Smooth muscle cell (in vitro differentiated cells): ENCODE results near the gene GAPVD1. TPM values are rescaled to one million over a fixed set of nuclear protein-coding genes. Genes with fewer than 3 reads are reported as not detected.

Experiments
- DNase-seq: peaks from one replicate; lab custom pipeline; 2025; ENCODE audit not compliant: unreplicated experiment; lab: John Stamatoyannopoulos, UW
- H2AFZ ChIP-seq: fragments of 200-600 bp; sonication (generic); 2 replicates; pipeline ENCODE4 v1.6.0; 2016; ENCODE audit warnings: antibody characterized with exemption, low read depth, mild to moderate bottlenecking
- H3F3A ChIP-seq: fragments of 200-600 bp; sonication (generic); 2 replicates; pipeline ENCODE4 v1.6.0; 2017; ENCODE audit warnings: antibody characterized with exemption, low read depth
- H3K27ac ChIP-seq: fragments of 200-600 bp; sonication (generic); 2 replicates; pipeline ENCODE4 v1.5.1; 2016; ENCODE audit warnings: low read depth, mild to moderate bottlenecking
- H3K27me3 ChIP-seq: fragments of 200-600 bp; sonication (generic); 2 replicates; pipeline ENCODE4 v1.6.1; 2016; ENCODE audit warnings: low read depth, mild to moderate bottlenecking
- H3K36me3 ChIP-seq: fragments of 200-600 bp; sonication (generic); 2 replicates; pipeline ENCODE4 v1.5.1; 2016; ENCODE audit warnings: low read depth
- H3K4me1 ChIP-seq: fragments of 200-600 bp; sonication (generic); 2 replicates; pipeline ENCODE4 v1.5.1; 2016; ENCODE audit warnings: low read depth
- H3K4me2 ChIP-seq: fragments of 200-600 bp; sonication (generic); 2 replicates; pipeline ENCODE4 v1.6.0; 2016; ENCODE audit warnings: mild to moderate bottlenecking
- H3K4me3 ChIP-seq: fragments of 200-600 bp; sonication (generic); 2 replicates; pipeline ENCODE4 v1.5.1; 2016; ENCODE audit warnings: mild to moderate bottlenecking
- H3K79me2 ChIP-seq: fragments of 200-600 bp; sonication (generic); 2 replicates; pipeline ENCODE4 v1.6.0; 2016; ENCODE audit warnings: low read depth, mild to moderate bottlenecking
- H3K9ac ChIP-seq: fragments of 200-600 bp; sonication (generic); 2 replicates; pipeline ENCODE4 v1.6.0; 2016; ENCODE audit warnings: low read depth
- H3K9me3 ChIP-seq: fragments of 200-600 bp; sonication (generic); replicated peaks from 2 replicates; pipeline ENCODE4 v1.5.1; 2016; ENCODE audit warnings: low read depth
- H4K20me1 ChIP-seq: fragments of 200-600 bp; sonication (generic); 2 replicates; pipeline ENCODE4 v1.6.0; 2016; ENCODE audit warnings: low read depth
- WGBS: methylation state at CpG from one replicate; pipeline ENCODE4 v1.1.7; 2016; ENCODE audit warnings: low lambda C conversion rate; 5-methylcytosine and 5-hydroxymethylcytosine counted together
- polyA plus RNA-seq: library from polyadenylated mRNA; unstranded; fragments of >200 nt; fragmentation: Nextera tagmentation; extraction: Ambion mirVana; gene quantifications from 2 replicates; pipeline ENCODE4 v1.2.1, GENCODE V29; 2016
- total RNA-seq: library from RNA; depleted of rRNA; stranded (reverse); fragments of >200 nt; gene quantifications from 2 replicates; pipeline ENCODE4 v1.2.3, GENCODE V29; 2014
- TF ChIP-seq, protein P1 (sequence below): fragments of 200-600 bp; sonication (generic); IDR thresholded peaks from 2 replicates; pipeline ENCODE4 v1.5.1; 2017; ENCODE audit warnings: borderline replicate concordance, mild to moderate bottlenecking, antibody characterized with exemption; ENCODE audit not compliant: insufficient read depth, poor library complexity, severe bottlenecking

The GAPVD1 gene
- total and polyA plus RNA-seq, 2 experiments from 2014 or later: 22.3 to 56.4 TPM

DNA sequence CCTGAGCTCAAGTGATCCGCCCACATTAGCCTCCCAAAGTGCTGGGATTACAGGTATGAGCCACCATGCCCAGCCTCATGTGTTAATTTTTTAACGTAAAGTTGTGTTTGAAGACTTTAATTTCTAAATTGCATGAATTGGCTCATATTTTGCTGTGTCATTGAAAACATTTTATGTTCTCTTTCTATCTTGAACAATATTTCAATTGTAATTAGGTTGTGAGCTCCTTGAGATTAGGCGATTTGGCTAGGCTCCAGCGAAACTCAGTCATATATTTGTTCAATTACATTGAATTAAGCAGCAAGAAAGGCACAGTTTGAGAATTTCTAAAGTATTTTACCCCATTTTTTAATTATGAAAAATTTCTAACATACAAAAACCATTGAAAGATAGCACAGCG is 34.0 kb downstream of the GAPVD1 start:
- peaks cover 91% of the 10 kb centered on the region for H4K20me1 ChIP-seq
- H3K27me3 ChIP-seq: no peaks in the 10 kb centered on the region
- no peak overlapping the region for H3K9ac ChIP-seq
- peaks cover 67% of the 10 kb centered on the region for H3K79me2 ChIP-seq
- no peak overlapping the region for H2AFZ ChIP-seq
- TF ChIP-seq, protein P1, sequence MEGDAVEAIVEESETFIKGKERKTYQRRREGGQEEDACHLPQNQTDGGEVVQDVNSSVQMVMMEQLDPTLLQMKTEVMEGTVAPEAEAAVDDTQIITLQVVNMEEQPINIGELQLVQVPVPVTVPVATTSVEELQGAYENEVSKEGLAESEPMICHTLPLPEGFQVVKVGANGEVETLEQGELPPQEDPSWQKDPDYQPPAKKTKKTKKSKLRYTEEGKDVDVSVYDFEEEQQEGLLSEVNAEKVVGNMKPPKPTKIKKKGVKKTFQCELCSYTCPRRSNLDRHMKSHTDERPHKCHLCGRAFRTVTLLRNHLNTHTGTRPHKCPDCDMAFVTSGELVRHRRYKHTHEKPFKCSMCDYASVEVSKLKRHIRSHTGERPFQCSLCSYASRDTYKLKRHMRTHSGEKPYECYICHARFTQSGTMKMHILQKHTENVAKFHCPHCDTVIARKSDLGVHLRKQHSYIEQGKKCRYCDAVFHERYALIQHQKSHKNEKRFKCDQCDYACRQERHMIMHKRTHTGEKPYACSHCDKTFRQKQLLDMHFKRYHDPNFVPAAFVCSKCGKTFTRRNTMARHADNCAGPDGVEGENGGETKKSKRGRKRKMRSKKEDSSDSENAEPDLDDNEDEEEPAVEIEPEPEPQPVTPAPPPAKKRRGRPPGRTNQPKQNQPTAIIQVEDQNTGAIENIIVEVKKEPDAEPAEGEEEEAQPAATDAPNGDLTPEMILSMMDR: no peak
- 99% methylated on average over 5 of the region's 5 CpGs for WGBS
- H3F3A ChIP-seq: no peaks in the 10 kb centered on the region
- no peaks in the 10 kb centered on the region for H3K4me1 ChIP-seq
- no peak for DNase-seq
- no peak overlapping the region for H3K27ac ChIP-seq
- no peak overlapping the region for H3K4me3 ChIP-seq
- no peaks in the 10 kb centered on the region for H3K36me3 ChIP-seq
- H3K9me3 ChIP-seq: no peaks in the 10 kb centered on the region
- no peak overlapping the region for H3K4me2 ChIP-seq

DNA sequence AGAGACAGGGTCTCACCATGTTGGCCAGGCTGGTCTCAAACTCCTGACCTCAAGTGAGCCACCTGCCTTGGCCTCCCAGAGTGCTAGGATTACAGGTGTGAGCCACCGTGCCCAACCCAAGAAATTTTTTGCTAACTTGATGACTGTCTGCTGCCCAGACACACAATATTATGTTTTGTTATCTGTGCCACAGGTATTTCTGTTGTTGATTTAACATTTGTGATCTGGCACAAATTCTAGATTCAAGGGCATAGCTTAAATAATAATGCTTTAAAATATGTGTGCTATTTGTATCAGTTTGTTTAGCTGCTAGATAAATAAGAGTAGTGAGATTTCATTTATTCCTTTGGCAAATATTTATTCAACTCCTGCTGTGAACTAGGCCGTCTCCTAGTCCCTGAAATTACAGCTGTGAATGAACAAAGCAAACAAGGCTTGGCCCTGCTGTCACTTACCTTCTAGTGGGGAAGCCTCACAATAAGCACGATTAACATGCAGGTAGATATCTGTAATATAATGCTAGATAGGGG is 35.3 kb downstream of the GAPVD1 start:
- no peak for DNase-seq
- Histone ChIP-seq H3K9me3 (no peaks in the 10 kb centered on the region), H3K79me2 (peaks cover 56% of the 10 kb centered on the region), H2AFZ (no peak overlapping the region), H3K27me3 (no peaks in the 10 kb centered on the region), H3K27ac (no peak overlapping the region), H3K4me1 (no peaks in the 10 kb centered on the region), H3K36me3 (peaks cover under 1% of the 10 kb centered on the region), H3F3A (no peaks in the 10 kb centered on the region), H3K4me3 (no peak overlapping the region), H4K20me1 (peaks cover 78% of the 10 kb centered on the region), H3K4me2 (no peak overlapping the region), H3K9ac (no peak overlapping the region)
- TF ChIP-seq, protein P1: no peak
- WGBS: 97% methylated on average over 3 of the region's 3 CpGs

DNA sequence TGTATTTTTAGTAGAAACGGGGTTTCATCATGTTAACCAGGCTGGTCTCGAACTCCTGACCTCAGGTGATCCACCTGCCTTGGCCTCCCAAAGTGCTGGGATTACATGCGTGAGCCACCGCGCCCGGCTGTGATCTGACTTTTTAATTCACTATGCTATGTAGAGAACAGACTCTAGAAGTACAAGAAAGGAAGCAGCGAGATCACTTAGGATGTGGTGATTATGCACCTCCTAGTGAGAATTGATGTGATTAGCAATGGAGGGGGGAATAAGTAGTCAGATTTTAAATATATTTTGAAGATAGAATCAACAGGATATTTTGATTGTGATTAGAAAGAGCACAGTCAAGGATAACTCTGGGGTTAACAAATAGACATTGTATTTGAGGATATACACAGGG is 36.3 kb downstream of the GAPVD1 start:
- 98% methylated on average over 7 of the region's 7 CpGs for WGBS
- no peak for DNase-seq
- H3K9ac ChIP-seq: no peak overlapping the region
- no peak overlapping the region for H2AFZ ChIP-seq
- TF ChIP-seq, protein P1: no peak
- no peaks in the 10 kb centered on the region for H3K4me1 ChIP-seq
- H3K79me2 ChIP-seq: peaks cover 51% of the 10 kb centered on the region
- no peaks in the 10 kb centered on the region for H3F3A ChIP-seq
- peaks cover 5% of the 10 kb centered on the region for H3K36me3 ChIP-seq
- no peak overlapping the region for H3K4me2 ChIP-seq
- H3K9me3 ChIP-seq: no peaks in the 10 kb centered on the region
- H3K27ac ChIP-seq: no peak overlapping the region
- H3K4me3 ChIP-seq: no peak overlapping the region
- no peaks in the 10 kb centered on the region for H3K27me3 ChIP-seq
- H4K20me1 ChIP-seq: peaks cover 72% of the 10 kb centered on the region

DNA sequence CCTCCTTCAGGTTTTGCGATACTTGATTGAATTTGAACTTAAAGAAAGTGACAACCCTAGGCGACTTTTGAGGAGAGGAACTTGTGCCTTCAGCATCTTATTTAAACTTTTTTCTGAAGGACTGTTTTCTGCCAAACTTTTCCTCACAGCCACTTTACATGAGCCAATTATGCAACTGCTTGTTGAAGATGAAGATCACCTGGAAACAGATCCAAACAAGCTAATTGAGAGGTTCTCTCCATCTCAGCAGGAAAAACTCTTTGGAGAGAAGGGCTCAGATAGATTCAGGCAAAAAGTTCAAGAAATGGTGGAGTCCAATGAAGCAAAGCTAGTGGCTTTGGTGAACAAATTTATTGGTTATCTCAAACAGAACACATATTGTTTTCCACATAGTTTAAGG is 40.6 kb downstream of the GAPVD1 start:
- H3K36me3 ChIP-seq: peaks cover 5% of the 10 kb centered on the region
- WGBS: 96% methylated on average over 2 of the region's 2 CpGs

More for the DNA sequence above, 40.6 kb downstream of the GAPVD1 start:
- no peaks in the 10 kb centered on the region for H3K9me3 ChIP-seq
- TF ChIP-seq, protein P1: no peak
- H3K9ac ChIP-seq: no peak overlapping the region
- no peaks in the 10 kb centered on the region for H3K27me3 ChIP-seq
- H3K27ac ChIP-seq: no peak overlapping the region
- no peaks in the 10 kb centered on the region for H3K4me1 ChIP-seq
- no peaks in the 10 kb centered on the region for H3F3A ChIP-seq
- peaks cover 32% of the 10 kb centered on the region for H4K20me1 ChIP-seq
- peaks cover 13% of the 10 kb centered on the region for H3K79me2 ChIP-seq
- H2AFZ ChIP-seq: no peak overlapping the region
- no peak for DNase-seq
- no peak overlapping the region for H3K4me3 ChIP-seq
- no peak overlapping the region for H3K4me2 ChIP-seq
